Measurements from ENCODE around the gene ZNF492. TPM values are rescaled to one million over a fixed set of nuclear protein-coding genes. Genes with fewer than 3 reads are reported as not detected.

The ZNF492 gene
- total and polyA plus RNA-seq, 2 experiments from 2014 or later, result 0.20 to 0.65 TPM

GRCh38 chr19:22617614-22618320 is 16.4 kb upstream of the ZNF492 start:
- Histone ChIP-seq H2AFZ (no peak overlapping the region), H3F3A (ENCODE audit: insufficient read depth) (no peaks in the 10 kb centered on the region), H3K9me3 (ENCODE audit: low read depth) (no peaks in the 10 kb centered on the region), H3K27me3 (replicated peaks; ENCODE audit: insufficient read depth) (no peaks in the 10 kb centered on the region), H3K9me2 (ENCODE audit: insufficient read depth) (no peaks in the 10 kb centered on the region), H3K9ac (no peak overlapping the region), H4K20me1 (ENCODE audit: insufficient read depth) (no peaks in the 10 kb centered on the region), H3K4me1 (ENCODE audit: insufficient read depth) (no peaks in the 10 kb centered on the region), H3K4me3 (no peak overlapping the region), H3K27ac (no peak overlapping the region), H3K36me3 (ENCODE audit: low read depth) (no peaks in the 10 kb centered on the region), H3K4me2 (ENCODE audit: unreplicated experiment) (no peak overlapping the region), H3K79me2 (ENCODE audit: insufficient read depth) (no peaks in the 10 kb centered on the region)
- in situ Hi-C loops (cut with MboI), result no loop called here
- no peak for DNase-seq
- WGBS, 2 experiments (ENCODE audit: low coverage in 1 of 2, low lambda C conversion rate in 2 of 2, missing lambda C conversion rate in 2 of 2), result 22 to 28% methylated on average over 28 to 29 of the region's 44 CpGs
- no peak for TF ChIP-seq EZH2phosphoT487 (IDR thresholded peaks at IDR 0.05; ENCODE audit: insufficient read depth, low read depth)
- no peak for TF ChIP-seq EZH2 (IDR thresholded peaks at IDR 0.05; ENCODE audit: insufficient read depth, poor library complexity, severe bottlenecking)

- Histone ChIP-seq H3K36me3 (ENCODE audit: low read depth) (no peaks in the 10 kb centered on the region), H3K4me1 (ENCODE audit: insufficient read depth) (no peaks in the 10 kb centered on the region), H3K27me3 (replicated peaks; ENCODE audit: insufficient read depth) (no peaks in the 10 kb centered on the region), H3K9me3 (ENCODE audit: low read depth) (no peaks in the 10 kb centered on the region), H3K9me2 (ENCODE audit: insufficient read depth) (no peaks in the 10 kb centered on the region), H3K4me3 (no peak overlapping the region), H3K9ac (no peak overlapping the region), H3K4me2 (ENCODE audit: unreplicated experiment) (no peak overlapping the region), H3K27ac (no peak overlapping the region), H2AFZ (no peak overlapping the region), H3K79me2 (ENCODE audit: insufficient read depth) (no peaks in the 10 kb centered on the region), H3F3A (ENCODE audit: insufficient read depth) (no peaks in the 10 kb centered on the region), H4K20me1 (ENCODE audit: insufficient read depth) (no peaks in the 10 kb centered on the region)
- TF ChIP-seq EZH2phosphoT487 (IDR thresholded peaks at IDR 0.05; ENCODE audit: insufficient read depth, low read depth) (no peak), EZH2 (IDR thresholded peaks at IDR 0.05; ENCODE audit: insufficient read depth, poor library complexity, severe bottlenecking) (no peak)
- in situ Hi-C loops (cut with MboI), result no loop called here
- WGBS, 2 experiments (ENCODE audit: low coverage in 1 of 2, low lambda C conversion rate in 2 of 2, missing lambda C conversion rate in 2 of 2), result 26 to 29% methylated on average over 4 of the region's 4 CpGs
- DNase-seq, result no peak
Measured at GRCh38 chr19:22619371-22619770, 14.8 kb upstream of the ZNF492 start.

DNA sequence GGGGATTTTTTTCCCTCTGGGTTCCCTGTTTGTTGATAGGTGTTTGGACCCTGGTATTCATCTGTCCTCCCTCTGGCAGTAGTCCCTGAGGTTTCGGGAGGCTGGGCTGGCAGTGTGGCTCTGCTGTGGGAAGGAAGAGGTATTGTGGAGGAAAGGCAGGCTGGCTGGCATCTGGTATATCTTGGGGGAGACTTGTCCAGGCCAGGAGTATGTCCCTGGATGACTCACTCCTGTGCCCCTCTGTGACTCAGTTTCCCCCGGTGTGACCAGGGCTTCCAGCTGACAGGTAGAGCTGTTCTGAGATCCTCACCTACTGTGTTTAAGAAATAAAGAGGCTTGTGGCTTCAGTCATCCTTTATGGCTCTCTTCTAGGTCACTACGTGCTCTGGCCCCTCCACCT is 14.2 kb upstream of the ZNF492 start:
- Histone ChIP-seq H3K27me3 (replicated peaks; ENCODE audit: insufficient read depth) (no peaks in the 10 kb centered on the region), H3K36me3 (ENCODE audit: low read depth) (no peaks in the 10 kb centered on the region), H3K9me3 (ENCODE audit: low read depth) (no peaks in the 10 kb centered on the region), H3K9ac (no peak overlapping the region), H3K79me2 (ENCODE audit: insufficient read depth) (no peaks in the 10 kb centered on the region), H4K20me1 (ENCODE audit: insufficient read depth) (no peaks in the 10 kb centered on the region), H3K27ac (no peak overlapping the region), H3K9me2 (ENCODE audit: insufficient read depth) (no peaks in the 10 kb centered on the region), H2AFZ (no peak overlapping the region), H3K4me3 (no peak overlapping the region), H3K4me2 (ENCODE audit: unreplicated experiment) (no peak overlapping the region), H3K4me1 (ENCODE audit: insufficient read depth) (no peaks in the 10 kb centered on the region), H3F3A (ENCODE audit: insufficient read depth) (no peaks in the 10 kb centered on the region)
- WGBS, 2 experiments (ENCODE audit: low coverage in 1 of 2, low lambda C conversion rate in 2 of 2, missing lambda C conversion rate in 2 of 2), result 33 to 41% methylated on average over 3 of the region's 3 CpGs
- TF ChIP-seq EZH2phosphoT487 (IDR thresholded peaks at IDR 0.05; ENCODE audit: insufficient read depth, low read depth), result no peak
- no peak for TF ChIP-seq EZH2 (IDR thresholded peaks at IDR 0.05; ENCODE audit: insufficient read depth, poor library complexity, severe bottlenecking)
- in situ Hi-C loops (cut with MboI), result no loop called here
- no peak for DNase-seq

GRCh38 chr19:22620401-22620800 is 13.7 kb upstream of the ZNF492 start:
- DNase-seq, result no peak
- no peaks in the 10 kb centered on the region for H4K20me1 ChIP-seq (ENCODE audit: insufficient read depth)
- H3K36me3 ChIP-seq (ENCODE audit: low read depth), result no peaks in the 10 kb centered on the region
- TF ChIP-seq EZH2 (IDR thresholded peaks at IDR 0.05; ENCODE audit: insufficient read depth, poor library complexity, severe bottlenecking) (no peak), EZH2phosphoT487 (IDR thresholded peaks at IDR 0.05; ENCODE audit: insufficient read depth, low read depth) (no peak)
- H2AFZ ChIP-seq, result no peak overlapping the region
- H3K4me1 ChIP-seq (ENCODE audit: insufficient read depth), result no peaks in the 10 kb centered on the region
- H3K27ac ChIP-seq, result no peak overlapping the region
- no peaks in the 10 kb centered on the region for H3K79me2 ChIP-seq (ENCODE audit: insufficient read depth)
- H3K4me2 ChIP-seq (ENCODE audit: unreplicated experiment), result no peak overlapping the region
- H3K9me3 ChIP-seq (ENCODE audit: low read depth), result no peaks in the 10 kb centered on the region
- WGBS, 2 experiments (ENCODE audit: low coverage in 1 of 2, low lambda C conversion rate in 2 of 2, missing lambda C conversion rate in 2 of 2), result 50 to 52% methylated on average over 6 of the region's 6 CpGs
- in situ Hi-C loops (cut with MboI), result no loop called here
- H3K9me2 ChIP-seq (ENCODE audit: insufficient read depth), result no peaks in the 10 kb centered on the region
- H3K4me3 ChIP-seq, result no peak overlapping the region
- H3F3A ChIP-seq (ENCODE audit: insufficient read depth), result no peaks in the 10 kb centered on the region
- no peak overlapping the region for H3K9ac ChIP-seq
- no peaks in the 10 kb centered on the region for H3K27me3 ChIP-seq (replicated peaks; ENCODE audit: insufficient read depth)

Data from GM23248 (cell line).